HUES48 (cell line): ENCODE measurements around the gene YIPF6.
"Not testable (repeated sequence)": the region's sequence is repeated elsewhere in the genome, so short reads cannot be mapped to it uniquely, and the experiment has no call there.

Experiments
- H3K27ac ChIP-seq: one replicate; pipeline ENCODE4 v1.7.0; 2013; ENCODE audit warnings: low read depth, low read length, inconsistent platforms
- H3K27me3 ChIP-seq: 2 replicates; pipeline ENCODE4 v1.6.1; 2013; ENCODE audit warnings: mild to moderate bottlenecking, low read length; ENCODE audit not compliant: control insufficient read depth, insufficient read depth
- H3K36me3 ChIP-seq: 2 replicates; pipeline ENCODE4 v1.6.1; 2013; ENCODE audit warnings: low read length; ENCODE audit not compliant: control insufficient read depth, insufficient read depth
- H3K4me1 ChIP-seq: 2 replicates; pipeline ENCODE4 v1.6.1; 2013; ENCODE audit warnings: mild to moderate bottlenecking, low read length; ENCODE audit not compliant: control insufficient read depth, insufficient read depth
- H3K4me3 ChIP-seq: 2 replicates; pipeline ENCODE4 v1.5.1; 2013; ENCODE audit warnings: mild to moderate bottlenecking, low read depth, low read length
- H3K9ac ChIP-seq: 2 replicates; pipeline ENCODE4 v1.6.1; 2013; ENCODE audit warnings: mild to moderate bottlenecking, low read depth, low read length, moderate library complexity
- H3K9me3 ChIP-seq: 2 replicates; pipeline ENCODE4 v1.6.1; 2013; ENCODE audit warnings: low read length; ENCODE audit not compliant: control insufficient read depth, insufficient read depth

Gene YIPF6

DNA sequence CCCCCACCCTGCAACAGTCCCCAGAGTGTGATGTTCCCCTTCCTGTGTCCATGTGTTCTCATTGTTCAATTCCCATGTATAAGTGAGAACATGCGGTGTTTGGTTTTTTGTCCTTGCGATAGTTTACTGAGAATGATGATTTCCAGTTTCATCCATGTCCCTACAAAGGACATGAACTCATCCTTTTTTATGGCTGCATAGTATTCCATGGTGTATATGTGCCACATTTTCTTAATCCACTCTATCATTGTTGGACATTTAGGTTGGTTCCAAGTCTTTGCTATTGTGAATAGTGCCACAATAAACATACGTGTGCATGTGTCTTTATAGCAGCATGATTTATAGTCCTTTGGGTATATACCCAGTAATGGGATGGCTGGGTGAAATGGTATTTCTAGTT is 12.7 kb upstream of the YIPF6 start:
- H3K9me3 ChIP-seq, result peaks cover 16% of the 10 kb centered on the region
- not testable (repeated sequence) for H3K27me3 ChIP-seq

DNA sequence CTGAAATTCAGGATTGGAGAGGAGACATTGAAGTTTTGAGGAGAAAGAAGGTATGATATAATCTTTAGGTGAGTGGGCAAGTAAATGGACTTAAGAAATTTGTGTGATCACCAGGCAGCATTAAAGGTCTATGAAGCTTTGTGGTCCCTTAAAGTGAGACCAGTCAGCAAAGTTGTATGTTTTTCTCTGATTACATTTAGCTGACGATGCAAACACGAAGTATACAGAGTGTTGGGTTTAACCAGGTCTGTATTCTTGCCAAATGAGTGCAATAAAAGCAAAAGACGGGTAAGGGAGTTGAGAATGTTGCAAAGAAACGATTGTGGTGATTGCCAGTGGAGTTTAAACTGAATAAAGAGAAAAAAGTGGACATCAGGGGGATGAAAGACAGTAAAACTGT is 11.6 kb upstream of the YIPF6 start:
- Histone ChIP-seq H3K4me3 (no peak overlapping the region), H3K36me3 (no peaks in the 10 kb centered on the region), H3K9me3 (peaks cover 16% of the 10 kb centered on the region), H3K9ac (no peak overlapping the region), H3K27ac (no peak overlapping the region), H3K4me1 (no peaks in the 10 kb centered on the region), H3K27me3 (no peaks in the 10 kb centered on the region)

More for the DNA sequence above, 12.7 kb upstream of the YIPF6 start:
- not testable (repeated sequence) for H3K27ac ChIP-seq, H3K9ac ChIP-seq, H3K36me3 ChIP-seq, H3K4me3 ChIP-seq, H3K4me1 ChIP-seq

DNA sequence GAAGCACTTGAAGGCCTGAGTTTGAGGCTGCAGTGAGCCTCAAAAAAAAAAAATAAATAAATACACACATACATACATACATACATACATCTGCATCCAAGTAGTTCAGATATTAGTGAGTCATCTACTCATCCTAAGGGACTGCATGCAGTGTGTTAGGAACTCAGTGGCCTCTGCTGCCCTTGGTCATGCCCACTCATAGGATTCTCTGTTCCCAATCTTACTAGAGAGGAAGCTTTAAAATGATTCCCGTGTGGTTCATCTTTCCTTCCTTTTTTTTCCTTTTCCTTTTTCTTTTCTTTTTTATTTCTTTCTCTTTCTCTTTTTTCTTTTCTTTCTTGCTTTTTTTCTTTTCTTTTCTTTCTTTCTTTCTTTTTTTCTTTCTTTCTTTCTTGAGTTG is 10.9 kb upstream of the YIPF6 start:
- Histone ChIP-seq H3K9me3 (peaks cover 16% of the 10 kb centered on the region), H3K9ac (no peak overlapping the region), H3K4me1 (no peaks in the 10 kb centered on the region), H3K36me3 (no peaks in the 10 kb centered on the region), H3K4me3 (no peak overlapping the region), H3K27ac (no peak overlapping the region), H3K27me3 (no peaks in the 10 kb centered on the region)

DNA sequence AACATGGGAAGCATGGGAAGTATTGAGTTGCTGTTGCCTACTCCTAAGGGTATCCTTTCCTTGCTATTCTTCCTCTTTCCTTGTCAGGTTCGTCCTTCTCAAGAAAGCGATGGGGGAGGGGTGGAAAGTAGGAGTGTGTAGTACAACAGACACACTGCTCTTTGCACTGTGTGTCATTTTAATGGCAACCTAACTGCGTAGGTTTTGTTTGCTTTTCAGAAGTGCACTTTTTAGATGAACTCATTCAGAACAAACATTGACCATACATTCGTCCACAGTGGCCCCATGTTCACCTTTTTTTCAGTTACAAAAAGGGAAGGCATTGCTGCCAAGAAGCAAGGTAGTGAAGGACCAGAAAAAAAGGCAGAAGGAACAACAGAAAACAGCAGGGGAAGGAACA is 10.2 kb upstream of the YIPF6 start:
- Histone ChIP-seq H3K36me3 (no peaks in the 10 kb centered on the region), H3K27ac (no peak overlapping the region), H3K9ac (no peak overlapping the region), H3K4me3 (no peak overlapping the region), H3K27me3 (no peaks in the 10 kb centered on the region), H3K4me1 (no peaks in the 10 kb centered on the region), H3K9me3 (peaks cover 16% of the 10 kb centered on the region)

DNA sequence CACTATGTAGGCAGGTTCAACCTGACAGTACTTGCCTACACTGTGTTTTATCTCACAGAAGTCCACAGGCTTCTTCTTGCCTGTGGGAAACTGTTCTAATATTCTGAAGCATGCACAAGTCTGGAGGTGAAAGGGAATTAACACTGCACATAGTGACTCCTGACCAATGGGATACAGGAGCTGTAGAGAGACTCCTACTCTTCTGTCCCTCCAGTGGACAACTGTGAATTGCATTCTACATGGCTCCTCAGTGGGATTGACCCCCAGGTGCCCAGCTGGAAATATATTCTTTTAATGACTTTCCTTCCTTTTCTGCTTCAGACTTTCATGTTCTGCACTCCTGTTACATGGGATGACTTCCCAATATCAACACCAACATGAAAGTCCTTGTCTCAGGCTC is 8.2 kb upstream of the YIPF6 start:
- no peaks in the 10 kb centered on the region for H3K36me3 ChIP-seq
- H3K9ac ChIP-seq, result no peak overlapping the region
- H3K4me3 ChIP-seq, result no peak overlapping the region
- H3K4me1 ChIP-seq, result no peaks in the 10 kb centered on the region
- H3K27me3 ChIP-seq, result no peaks in the 10 kb centered on the region
- H3K27ac ChIP-seq, result no peak overlapping the region
- H3K9me3 ChIP-seq, result peaks cover 20% of the 10 kb centered on the region

DNA sequence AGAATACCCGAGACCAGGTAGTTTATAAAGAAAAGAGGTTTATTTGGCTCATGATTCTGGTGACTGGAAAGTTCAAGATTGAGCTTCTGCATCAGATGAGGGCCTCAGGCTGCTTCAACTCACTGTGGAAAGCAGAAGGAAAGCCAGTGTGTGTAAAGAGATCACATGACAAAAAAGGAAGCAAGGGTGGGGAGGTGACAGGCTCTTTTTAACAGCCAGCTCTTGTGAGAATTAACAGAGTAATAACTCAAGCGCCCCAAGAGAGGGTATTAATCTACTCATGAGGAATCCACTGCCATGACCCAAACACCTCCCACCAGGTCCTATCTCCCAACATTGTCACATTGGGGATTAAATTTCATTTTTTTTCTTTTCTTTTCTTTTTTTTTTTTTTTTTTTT is 6.3 kb upstream of the YIPF6 start:
- Histone ChIP-seq H3K9ac (no peak overlapping the region), H3K27ac (no peak overlapping the region), H3K27me3 (no peaks in the 10 kb centered on the region), H3K36me3 (no peaks in the 10 kb centered on the region), H3K4me1 (no peaks in the 10 kb centered on the region), H3K9me3 (peaks cover 17% of the 10 kb centered on the region), H3K4me3 (no peak overlapping the region)

DNA sequence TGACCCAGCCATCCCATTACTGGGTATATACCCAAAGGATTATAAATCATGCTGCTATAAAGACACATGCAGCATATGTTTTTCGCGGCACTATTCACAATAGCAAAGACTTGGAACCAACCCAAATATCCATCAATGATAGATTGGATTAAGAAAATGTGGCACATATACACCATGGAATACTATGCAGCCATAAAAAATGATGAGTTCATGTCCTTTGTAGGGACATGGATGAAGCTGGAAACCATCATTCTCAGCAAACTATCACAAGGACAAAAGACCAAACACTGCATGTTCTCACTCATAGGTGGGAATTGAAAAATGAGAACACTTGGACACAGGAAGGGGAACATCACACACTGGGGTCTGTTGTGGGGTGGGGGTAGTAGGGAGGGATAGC is 5.1 kb upstream of the YIPF6 start:
- H3K36me3 ChIP-seq, H3K4me1 ChIP-seq, H3K27ac ChIP-seq, H3K9ac ChIP-seq, H3K27me3 ChIP-seq, H3K4me3 ChIP-seq: not testable (repeated sequence)
- peaks cover 14% of the 10 kb centered on the region for H3K9me3 ChIP-seq

DNA sequence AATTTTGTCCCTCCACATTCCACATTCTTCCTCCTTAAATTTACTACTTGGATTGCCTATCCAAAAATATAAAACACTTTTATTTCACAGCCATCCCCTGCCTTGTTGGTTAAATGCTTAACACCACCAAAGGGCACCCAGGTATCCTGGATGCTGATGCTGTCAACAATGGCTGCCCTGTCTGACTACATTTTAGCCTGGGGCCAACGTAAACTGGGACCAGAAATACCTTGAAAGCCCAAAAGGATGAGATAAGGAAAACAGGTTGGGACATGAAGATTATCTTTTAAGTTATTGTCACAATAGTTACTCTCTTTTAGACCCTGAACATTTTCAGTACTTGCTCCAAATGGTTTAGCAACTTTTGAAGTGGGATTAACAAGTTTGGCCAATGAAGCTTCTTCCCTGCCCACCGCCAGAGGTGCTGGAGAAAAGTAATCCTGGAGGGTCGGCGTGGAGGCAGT is 775 bp upstream of the YIPF6 start:
- peaks cover 10% of the 10 kb centered on the region for H3K36me3 ChIP-seq
- peak overlapping the region; percentile 95 for H3K4me3 ChIP-seq
- H3K27ac ChIP-seq, result peak overlapping the region; percentile 92
- peaks cover 28% of the 10 kb centered on the region for H3K9me3 ChIP-seq
- H3K27me3 ChIP-seq, result no peaks in the 10 kb centered on the region
- no peaks in the 10 kb centered on the region for H3K4me1 ChIP-seq
- H3K9ac ChIP-seq, result peak overlapping the region; percentile 92

DNA sequence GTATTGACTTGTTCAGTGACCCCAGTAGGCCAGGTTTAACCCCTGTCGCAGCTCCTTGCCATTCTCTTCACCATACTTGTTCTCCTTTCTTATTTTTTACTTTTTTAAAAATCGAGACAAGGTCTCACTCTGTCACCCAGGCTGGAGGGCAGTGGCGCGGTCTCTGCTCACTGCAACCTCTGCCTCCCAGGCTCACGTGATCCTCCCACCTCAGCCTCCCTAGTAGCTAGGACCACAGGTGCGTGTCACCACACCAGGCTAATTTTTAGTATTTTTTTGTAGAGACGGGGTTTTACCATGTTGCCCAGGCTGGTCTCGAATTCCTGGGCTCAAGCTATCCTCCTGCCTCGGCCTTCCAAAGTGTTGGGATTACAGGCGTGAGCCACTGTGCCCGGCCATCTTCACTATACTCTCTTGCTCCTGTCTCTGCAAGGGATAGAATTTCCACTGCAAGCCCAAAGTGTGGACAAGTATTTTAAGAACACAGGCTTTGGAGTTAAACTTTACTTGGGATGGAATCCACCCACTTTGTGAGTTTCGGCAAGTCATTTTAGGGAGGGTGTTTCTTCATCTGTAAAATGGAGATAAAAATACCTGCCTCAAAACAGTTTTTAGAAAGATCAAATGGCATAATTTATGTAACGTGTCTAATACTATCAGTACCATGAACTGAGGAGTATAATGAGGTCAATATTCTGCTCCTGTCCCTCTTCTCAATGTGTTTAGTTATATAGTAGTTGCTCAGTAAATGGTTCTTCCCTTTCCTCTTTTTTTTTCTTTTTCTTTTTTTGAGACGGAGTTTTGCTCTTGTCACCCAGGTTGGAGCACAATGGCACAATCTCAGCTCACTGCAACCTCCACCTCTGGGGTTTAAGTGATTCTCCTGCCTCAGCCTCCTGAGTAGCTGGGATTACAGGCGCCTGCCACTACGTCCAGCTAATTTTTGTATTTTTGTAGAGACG is 973 bp downstream of the YIPF6 start:
- H3K27me3 ChIP-seq, result no peaks in the 10 kb centered on the region
- H3K27ac ChIP-seq, result peak overlapping the region; percentile 92
- peaks cover 29% of the 10 kb centered on the region for H3K9me3 ChIP-seq
- H3K36me3 ChIP-seq, result peaks cover 18% of the 10 kb centered on the region
- no peaks in the 10 kb centered on the region for H3K4me1 ChIP-seq
- peak overlapping the region; percentile 95 for H3K4me3 ChIP-seq
- peak overlapping the region; percentile 92 for H3K9ac ChIP-seq

DNA sequence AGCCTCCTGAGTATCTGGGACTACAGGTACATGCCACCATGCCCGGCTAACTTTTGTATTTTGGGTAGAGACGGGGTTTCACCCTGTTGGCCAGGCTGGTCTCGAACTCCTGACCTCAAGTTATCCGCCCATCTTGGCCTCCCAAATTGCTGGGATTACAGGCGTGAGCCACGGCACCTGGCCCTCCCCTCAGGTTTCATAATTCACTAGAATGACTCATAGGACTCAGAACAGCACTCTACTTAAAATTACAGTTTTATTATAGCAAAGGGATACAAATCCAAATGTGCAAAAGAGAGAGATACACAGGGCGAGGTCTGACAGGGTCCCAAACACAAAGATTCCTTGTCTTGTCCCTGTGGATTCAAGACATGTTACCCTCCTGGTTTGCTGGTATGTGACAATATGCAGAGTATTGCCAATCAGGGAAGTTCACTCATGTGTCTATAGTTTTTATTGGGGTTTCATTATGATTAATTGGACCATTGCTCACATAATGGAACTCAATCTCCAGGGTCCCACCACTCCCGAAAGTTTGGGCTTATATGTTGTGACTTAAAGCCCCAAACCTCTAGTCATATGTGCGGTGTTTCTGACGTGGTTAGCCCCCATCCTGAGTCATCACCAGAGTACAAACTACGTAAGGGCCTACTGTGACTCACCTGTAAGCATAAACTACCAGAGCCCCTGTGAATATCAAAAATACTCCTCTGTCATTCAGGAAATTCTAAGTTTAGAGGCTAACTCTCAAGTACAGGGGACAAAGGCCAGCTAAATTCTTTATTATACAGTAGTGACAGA is 5.2 kb downstream of the YIPF6 start:
- Histone ChIP-seq H3K9me3 (peaks cover 32% of the 10 kb centered on the region), H3K4me1 (no peaks in the 10 kb centered on the region), H3K27me3 (no peaks in the 10 kb centered on the region), H3K9ac (no peak overlapping the region), H3K36me3 (peaks cover 22% of the 10 kb centered on the region), H3K4me3 (no peak overlapping the region), H3K27ac (no peak overlapping the region)

DNA sequence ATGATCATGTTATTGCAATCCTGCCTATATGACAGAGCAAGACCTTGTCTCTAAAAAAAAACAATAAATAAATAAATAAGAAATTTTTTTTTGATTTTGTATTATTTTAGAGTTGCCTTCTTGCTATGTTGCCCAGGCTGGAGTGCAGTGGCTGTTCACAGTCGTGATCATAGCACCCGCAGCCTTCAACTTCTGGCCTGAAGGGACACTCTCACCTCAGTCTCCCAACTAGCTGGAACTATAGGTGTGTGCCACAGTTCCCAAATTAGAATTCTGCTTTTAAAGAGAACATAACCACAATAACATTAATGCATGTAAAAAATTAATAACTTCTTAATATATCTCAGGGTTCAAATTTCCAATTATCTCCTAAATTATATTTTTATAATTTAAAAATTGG is 7.8 kb downstream of the YIPF6 start:
- Histone ChIP-seq H3K9ac (no peak overlapping the region), H3K9me3 (peaks cover 26% of the 10 kb centered on the region; the same call in 1 of the 2 replicates), H3K36me3 (peaks cover 19% of the 10 kb centered on the region; the same call in 1 of the 2 replicates), H3K27ac (no peak overlapping the region), H3K4me1 (no peaks in the 10 kb centered on the region), H3K27me3 (no peaks in the 10 kb centered on the region), H3K4me3 (no peak overlapping the region)
